Testis (tissue), 2 donors: ENCODE measurements around the gene OPCML.

Experiments used
- CTCF ChIP-seq, 3 experiments: fragments of 450-650 bp in 2 of 3; fragments of 200-600 bp in 1 of 3; sonication (generic) in 1 of 3; IDR thresholded peaks; one replicate each; pipeline ENCODE4 v1.5.1; 2016 to 2019; ENCODE audit warnings: antibody characterized with exemption in 3 of 3, mild to moderate bottlenecking in 2 of 3, moderate library complexity in 1 of 3
- POLR2A ChIP-seq: fragments of 450-650 bp; IDR thresholded peaks from one replicate; pipeline ENCODE4 v1.6.1; 2017; ENCODE audit warnings: antibody characterized with exemption, mild to moderate bottlenecking, moderate library complexity

GRCh38 chr11:133386852-133387251 is 145.4 kb downstream of the OPCML start:
- no peak for TF ChIP-seq CTCF (IDR thresholded peaks at IDR 0.05)
- no peak for TF ChIP-seq POLR2A
